Mammary epithelial cell (primary cell): ENCODE results near the gene SVIL.

Source experiments
- EZH2 ChIP-seq: IDR thresholded peaks from 2 replicates; pipeline ENCODE4 v1.6.1; 2012; ENCODE audit warnings: low read length, inconsistent platforms, borderline replicate concordance
- TF ChIP-seq, protein P1 (sequence below), 2 donors: IDR thresholded peaks in 1 of 2; conservative IDR thresholded peaks in 1 of 2; 2 replicates each; pipeline ENCODE4 v1.5.1; 2011 to 2012; ENCODE audit warnings: inconsistent platforms in 2 of 2, low read length in 2 of 2, mild to moderate bottlenecking in 2 of 2, control low read depth in 1 of 2, low read depth in 1 of 2; ENCODE audit not compliant: insufficient read depth in 1 of 2; ENCODE audit errors: extremely low read depth in 1 of 2

DNA sequence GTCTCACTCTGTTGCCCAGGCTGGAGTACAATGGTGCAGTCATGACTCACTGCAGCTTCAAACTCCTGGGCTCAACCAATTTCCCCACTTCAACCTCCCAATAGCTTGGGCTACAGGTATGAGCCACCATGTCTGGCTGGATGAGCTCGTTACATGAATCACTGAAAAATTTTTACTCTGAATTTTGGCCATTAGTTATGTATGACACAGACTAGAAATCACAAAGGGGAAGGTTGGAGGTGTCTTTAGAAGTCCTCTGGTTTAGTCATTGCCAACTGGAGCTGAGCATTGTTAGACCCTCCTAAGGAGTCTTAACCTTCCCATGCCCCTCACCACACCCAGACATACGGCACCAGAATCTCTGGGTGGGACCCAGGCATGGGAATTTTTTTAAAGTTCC lies 34.7 kb downstream of the SVIL start:
- TF ChIP-seq, protein P1, sequence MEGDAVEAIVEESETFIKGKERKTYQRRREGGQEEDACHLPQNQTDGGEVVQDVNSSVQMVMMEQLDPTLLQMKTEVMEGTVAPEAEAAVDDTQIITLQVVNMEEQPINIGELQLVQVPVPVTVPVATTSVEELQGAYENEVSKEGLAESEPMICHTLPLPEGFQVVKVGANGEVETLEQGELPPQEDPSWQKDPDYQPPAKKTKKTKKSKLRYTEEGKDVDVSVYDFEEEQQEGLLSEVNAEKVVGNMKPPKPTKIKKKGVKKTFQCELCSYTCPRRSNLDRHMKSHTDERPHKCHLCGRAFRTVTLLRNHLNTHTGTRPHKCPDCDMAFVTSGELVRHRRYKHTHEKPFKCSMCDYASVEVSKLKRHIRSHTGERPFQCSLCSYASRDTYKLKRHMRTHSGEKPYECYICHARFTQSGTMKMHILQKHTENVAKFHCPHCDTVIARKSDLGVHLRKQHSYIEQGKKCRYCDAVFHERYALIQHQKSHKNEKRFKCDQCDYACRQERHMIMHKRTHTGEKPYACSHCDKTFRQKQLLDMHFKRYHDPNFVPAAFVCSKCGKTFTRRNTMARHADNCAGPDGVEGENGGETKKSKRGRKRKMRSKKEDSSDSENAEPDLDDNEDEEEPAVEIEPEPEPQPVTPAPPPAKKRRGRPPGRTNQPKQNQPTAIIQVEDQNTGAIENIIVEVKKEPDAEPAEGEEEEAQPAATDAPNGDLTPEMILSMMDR (conservative IDR thresholded peaks at IDR 0.05 in 1 of 2, IDR thresholded peaks at IDR 0.05 in 1 of 2; ENCODE audit: extremely low read depth in 1 of 2, insufficient read depth in 1 of 2, low read depth in 1 of 2, low read length in 2 of 2): no peak
- TF ChIP-seq EZH2: no peak
